Neuron (in vitro differentiated cells): ENCODE results near the gene RNASE7.

Experiments used
- H2AFZ ChIP-seq: one replicate; pipeline ENCODE4 v1.6.1; 2013; ENCODE audit warnings: low read depth, mild to moderate bottlenecking, inconsistent platforms, low read length, moderate library complexity
- H3K27me3 ChIP-seq: one replicate; pipeline ENCODE4 v1.6.1; 2013; ENCODE audit warnings: low read length; ENCODE audit not compliant: insufficient read depth
- H3K36me3 ChIP-seq: one replicate; pipeline ENCODE4 v1.6.1; 2013; ENCODE audit warnings: low read length; ENCODE audit not compliant: insufficient read depth
- H3K4me1 ChIP-seq: one replicate; pipeline ENCODE4 v1.6.1; 2013; ENCODE audit warnings: low read length; ENCODE audit not compliant: insufficient read depth
- H3K4me3 ChIP-seq: 2 replicates; pipeline ENCODE4 v1.5.1; 2013; ENCODE audit warnings: mild to moderate bottlenecking, low read length, moderate library complexity
- H3K9me3 ChIP-seq: one replicate; pipeline ENCODE4 v1.6.1; 2013; ENCODE audit warnings: low read length

The RNASE7 gene

DNA sequence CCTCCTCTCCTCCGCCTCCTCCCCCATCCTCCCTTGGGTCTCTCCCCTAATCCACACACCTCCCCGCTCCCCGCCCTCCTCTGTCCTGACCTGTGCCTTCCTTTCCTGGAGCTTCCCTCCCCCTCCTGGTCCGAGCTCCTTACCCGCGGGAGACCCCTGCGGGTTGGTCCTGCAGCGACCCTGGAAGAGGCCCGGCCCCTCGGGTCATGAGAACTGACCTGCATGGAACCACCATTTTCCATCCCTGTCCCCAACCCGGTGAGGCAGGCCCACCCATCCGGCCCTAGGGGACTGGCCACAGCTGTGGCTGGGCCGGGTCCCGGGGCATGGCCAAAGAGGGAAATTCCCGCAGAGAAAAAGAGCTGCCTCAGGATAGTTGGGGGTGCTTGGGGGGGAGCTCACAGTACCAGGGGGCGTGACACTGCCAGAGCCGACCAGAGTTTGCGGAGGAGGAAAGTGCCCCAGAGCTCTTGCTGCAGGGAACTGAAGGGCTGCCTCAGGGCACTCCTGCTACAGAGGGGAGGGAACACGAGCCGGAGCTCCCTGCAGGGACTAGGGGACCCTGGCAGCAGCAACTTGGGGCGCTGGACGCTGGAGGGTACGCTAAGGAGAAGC lies 28.6 kb downstream of the RNASE7 start:
- H3K4me1 ChIP-seq, result peaks cover 17% of the 10 kb centered on the region
- peak overlapping the region; percentile 85 for H3K4me3 ChIP-seq

DNA sequence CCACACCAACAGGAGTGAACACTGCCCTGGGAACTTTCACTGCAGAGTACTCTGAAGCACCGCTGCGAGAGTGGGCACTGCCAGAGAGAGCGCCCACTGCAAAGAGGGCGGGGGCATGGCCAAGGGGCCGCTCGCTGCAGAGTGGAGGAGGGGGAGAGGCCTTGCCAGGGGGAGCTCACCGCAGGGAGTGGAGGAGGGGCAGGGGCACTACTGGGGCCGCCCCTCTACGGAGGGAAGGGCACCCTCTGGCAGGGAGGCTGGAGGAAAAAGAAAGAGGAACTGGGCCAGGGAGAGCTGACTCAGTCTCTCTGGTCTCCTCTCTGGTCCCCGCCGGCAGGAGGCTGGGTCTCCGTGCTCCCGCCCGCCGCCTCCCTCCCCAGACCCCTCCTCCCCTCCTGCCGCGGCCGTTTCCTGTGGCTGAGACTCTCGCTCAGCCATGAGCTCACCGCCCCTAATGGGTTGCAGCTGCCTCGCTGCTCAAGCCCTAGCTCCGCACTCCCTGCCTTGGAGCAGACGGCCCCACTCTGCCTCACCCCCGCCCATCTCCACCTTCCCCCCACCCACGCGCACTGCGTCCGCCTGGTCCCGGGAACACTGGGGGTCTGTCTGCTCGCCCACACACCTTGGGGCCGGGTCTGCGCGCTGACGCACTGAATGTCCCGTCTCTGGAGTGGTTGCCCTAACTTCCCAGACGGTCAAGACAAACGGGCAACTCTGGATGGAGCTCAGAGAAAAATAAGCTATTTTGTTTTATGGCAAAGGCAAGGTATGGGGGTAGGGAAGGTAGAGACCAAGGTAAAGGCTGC lies 29.3 kb downstream of the RNASE7 start:
- Histone ChIP-seq H3K36me3 (peaks cover 39% of the 10 kb centered on the region), H3K27me3 (no peaks in the 10 kb centered on the region), H3K9me3 (no peaks in the 10 kb centered on the region), H2AFZ (no peak overlapping the region), H3K4me1 (peaks cover 17% of the 10 kb centered on the region), H3K4me3 (peak overlapping the region; percentile 85)

More for the DNA sequence above, 28.6 kb downstream of the RNASE7 start:
- Histone ChIP-seq H3K9me3 (no peaks in the 10 kb centered on the region), H2AFZ (no peak overlapping the region), H3K36me3 (peaks cover 32% of the 10 kb centered on the region), H3K27me3 (no peaks in the 10 kb centered on the region)

DNA sequence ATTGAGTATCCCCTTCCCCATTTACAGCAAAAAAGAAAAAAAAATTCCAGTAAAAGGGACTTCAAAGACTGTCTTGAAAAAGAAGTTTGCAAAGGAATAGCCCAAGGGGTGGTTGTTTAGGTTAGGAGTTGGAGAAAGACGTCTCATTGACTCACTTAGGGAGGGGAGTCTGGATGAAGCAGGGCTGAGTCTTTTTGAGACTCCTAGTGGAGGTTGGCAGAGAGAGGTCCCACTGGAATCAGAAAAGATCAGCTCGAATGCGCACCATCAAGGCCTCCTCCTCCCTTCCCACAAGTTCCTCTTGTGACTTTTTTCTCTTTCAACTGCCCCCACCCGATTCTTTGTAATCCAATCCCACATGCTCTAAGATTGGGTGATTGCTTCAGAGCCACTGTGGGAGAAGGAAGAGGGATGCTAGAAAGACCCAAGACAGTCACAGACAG lies 29.9 kb downstream of the RNASE7 start:
- Histone ChIP-seq H2AFZ (no peak overlapping the region), H3K27me3 (no peaks in the 10 kb centered on the region), H3K4me1 (peaks cover 17% of the 10 kb centered on the region), H3K4me3 (peak overlapping the region; percentile 85), H3K9me3 (no peaks in the 10 kb centered on the region), H3K36me3 (peaks cover 43% of the 10 kb centered on the region)

DNA sequence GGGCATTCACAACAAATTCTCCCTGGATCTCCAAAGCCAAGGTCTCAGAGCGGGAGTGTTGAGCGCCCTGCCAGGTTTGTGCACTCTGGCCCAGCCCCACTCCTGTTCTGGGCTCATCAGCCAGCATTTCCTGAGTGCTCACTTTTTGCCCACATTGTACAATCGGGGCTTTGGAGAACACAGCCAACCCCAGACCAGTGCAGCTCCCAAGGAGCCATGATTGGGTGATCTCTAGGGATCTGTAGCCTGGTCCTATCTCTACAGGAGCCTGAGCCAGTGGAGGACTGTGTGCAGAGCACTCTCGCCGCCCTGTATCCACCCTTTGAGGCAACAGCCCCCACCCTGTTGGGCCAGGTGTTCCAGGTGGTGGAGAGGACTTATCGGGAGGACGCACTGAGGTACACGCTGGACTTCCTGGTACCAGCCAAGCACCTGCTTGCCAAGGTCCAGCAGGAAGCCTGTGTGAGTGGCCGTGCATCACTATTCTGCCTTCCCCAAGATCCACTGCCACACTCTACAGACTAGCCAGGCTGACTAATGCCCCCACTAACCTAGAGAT lies 30.7 kb downstream of the RNASE7 start:
- Histone ChIP-seq H3K27me3 (no peaks in the 10 kb centered on the region), H3K9me3 (no peaks in the 10 kb centered on the region), H3K36me3 (peaks cover 50% of the 10 kb centered on the region), H3K4me3 (no peak overlapping the region), H3K4me1 (peaks cover 17% of the 10 kb centered on the region), H2AFZ (no peak overlapping the region)

DNA sequence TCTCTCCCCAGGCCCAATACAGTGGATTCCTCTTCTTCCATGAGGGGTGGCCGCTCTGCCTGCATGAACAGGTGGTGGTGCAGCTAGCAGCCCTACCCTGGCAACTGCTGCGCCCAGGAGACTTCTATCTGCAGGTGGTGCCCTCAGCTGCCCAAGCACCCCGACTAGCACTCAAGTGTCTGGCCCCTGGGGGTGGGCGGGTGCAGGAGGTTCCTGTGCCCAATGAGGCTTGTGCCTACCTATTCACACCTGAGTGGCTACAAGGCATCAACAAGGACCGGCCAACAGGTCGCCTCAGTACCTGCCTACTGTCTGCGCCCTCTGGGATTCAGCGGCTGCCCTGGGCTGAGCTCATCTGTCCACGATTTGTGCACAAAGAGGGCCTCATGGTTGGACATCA lies 31.8 kb downstream of the RNASE7 start:
- Histone ChIP-seq H3K36me3 (peaks cover 61% of the 10 kb centered on the region), H3K27me3 (no peaks in the 10 kb centered on the region), H3K4me1 (peaks cover 11% of the 10 kb centered on the region), H2AFZ (no peak overlapping the region), H3K9me3 (no peaks in the 10 kb centered on the region), H3K4me3 (no peak overlapping the region)

DNA sequence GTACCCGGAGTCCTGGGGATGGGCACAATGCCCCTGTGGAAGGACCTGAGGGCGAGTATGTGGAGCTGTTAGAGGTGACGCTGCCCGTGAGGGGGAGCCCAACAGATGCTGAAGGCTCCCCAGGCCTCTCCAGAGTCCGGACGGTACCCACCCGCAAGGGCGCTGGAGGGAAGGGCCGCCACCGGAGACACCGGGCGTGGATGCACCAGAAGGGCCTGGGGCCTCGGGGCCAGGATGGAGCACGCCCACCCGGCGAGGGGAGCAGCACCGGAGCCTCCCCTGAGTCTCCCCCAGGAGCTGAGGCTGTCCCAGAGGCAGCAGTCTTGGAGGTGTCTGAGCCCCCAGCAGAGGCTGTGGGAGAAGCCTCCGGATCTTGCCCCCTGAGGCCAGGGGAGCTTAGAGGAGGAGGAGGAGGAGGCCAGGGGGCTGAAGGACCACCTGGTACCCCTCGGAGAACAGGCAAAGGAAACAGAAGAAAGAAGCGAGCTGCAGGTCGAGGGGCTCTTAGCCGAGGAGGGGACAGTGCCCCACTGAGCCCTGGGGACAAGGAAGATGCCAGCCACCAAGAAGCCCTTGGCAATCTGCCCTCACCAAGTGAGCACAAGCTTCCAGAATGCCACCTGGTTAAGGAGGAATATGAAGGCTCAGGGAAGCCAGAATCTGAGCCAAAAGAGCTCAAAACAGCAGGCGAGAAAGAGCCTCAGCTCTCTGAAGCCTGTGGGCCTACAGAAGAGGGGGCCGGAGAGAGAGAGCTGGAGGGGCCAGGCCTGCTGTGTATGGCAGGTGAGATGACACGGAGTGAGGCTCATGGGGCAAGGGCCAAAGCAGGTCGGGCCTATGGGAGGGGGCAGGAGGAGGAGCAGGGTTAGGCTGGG lies 32.5 kb downstream of the RNASE7 start:
- H3K4me1 ChIP-seq, result peaks cover 10% of the 10 kb centered on the region
- peaks cover 68% of the 10 kb centered on the region for H3K36me3 ChIP-seq
- H2AFZ ChIP-seq, result no peak overlapping the region
- H3K9me3 ChIP-seq, result no peaks in the 10 kb centered on the region
- H3K27me3 ChIP-seq, result no peaks in the 10 kb centered on the region
- H3K4me3 ChIP-seq, result no peak overlapping the region

DNA sequence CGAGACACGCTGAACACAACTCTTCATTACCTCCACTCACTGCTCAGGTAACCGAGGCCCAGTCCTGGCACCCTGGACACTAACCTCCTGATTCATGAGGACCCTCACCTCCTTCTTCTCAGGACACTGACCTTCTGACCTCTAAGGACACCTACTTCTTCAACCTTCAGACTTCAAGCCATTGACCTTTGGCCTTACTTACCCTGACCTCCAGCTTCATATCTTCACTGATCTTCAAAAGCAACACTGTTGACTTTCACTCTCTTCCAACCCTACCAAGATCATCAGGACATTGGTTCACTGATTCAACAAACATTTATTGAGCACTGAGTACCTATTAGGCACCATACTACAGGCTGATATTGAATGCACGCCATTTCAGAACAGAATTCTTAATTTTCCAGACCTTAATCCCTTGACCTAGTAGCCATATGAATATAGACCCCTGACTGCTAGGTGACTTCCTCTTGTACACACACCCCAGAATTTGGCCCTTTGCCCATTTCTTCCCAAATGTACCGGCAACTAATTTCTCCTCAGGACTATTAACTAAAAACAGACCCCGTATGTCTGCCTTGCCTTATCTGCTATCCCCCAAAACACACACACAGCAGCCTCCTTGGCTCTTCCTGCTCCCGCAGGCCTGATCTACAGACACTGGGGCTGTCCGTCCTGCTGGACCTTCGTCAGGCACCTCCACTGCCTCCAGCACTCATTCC lies 33.7 kb downstream of the RNASE7 start:
- Histone ChIP-seq H2AFZ (no peak overlapping the region), H3K9me3 (no peaks in the 10 kb centered on the region), H3K4me3 (no peak overlapping the region), H3K27me3 (no peaks in the 10 kb centered on the region), H3K36me3 (peaks cover 80% of the 10 kb centered on the region), H3K4me1 (peaks cover 10% of the 10 kb centered on the region)

DNA sequence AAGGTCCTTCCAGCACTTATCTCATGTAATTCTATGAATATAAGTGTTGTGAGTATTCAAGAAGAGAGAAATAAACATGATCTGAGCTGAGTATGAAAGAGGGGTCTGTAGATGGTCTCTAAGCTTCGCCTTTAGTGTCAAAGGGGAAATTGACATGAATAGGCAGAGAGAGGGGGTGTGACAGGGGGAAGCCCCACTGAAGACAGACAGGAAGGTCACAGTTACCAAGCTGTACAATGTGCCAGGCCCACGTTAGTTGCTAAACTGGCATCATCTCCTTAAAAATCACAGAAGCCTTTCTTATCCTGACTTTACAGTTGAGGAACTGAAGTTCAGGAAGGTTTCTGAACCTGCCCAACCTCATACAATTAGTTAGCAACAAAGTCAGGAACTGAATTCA lies 35.5 kb downstream of the RNASE7 start:
- no peaks in the 10 kb centered on the region for H3K9me3 ChIP-seq
- no peak overlapping the region for H3K4me3 ChIP-seq
- no peak overlapping the region for H2AFZ ChIP-seq
- H3K4me1 ChIP-seq, result no peaks in the 10 kb centered on the region
- H3K27me3 ChIP-seq, result no peaks in the 10 kb centered on the region
- peaks cover 92% of the 10 kb centered on the region for H3K36me3 ChIP-seq

DNA sequence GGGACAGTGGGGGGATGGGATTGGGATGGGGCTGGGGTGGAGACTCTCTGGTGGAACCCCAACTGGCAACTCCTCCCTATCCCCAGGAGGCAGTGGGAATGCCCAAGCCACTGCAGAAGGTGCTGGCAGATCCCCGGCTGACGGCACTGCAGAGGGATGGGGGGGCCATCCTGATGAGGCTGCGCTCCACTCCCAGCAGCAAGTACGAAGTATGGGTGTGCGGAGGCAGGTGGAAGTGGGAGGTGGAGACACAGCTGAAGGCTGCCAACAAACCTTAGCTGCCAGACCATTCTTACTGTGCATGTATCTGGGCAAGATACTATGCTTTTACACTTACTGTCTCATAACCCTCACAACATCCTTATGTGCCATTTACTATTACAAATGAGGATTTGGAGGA lies 36.1 kb downstream of the RNASE7 start:
- no peak overlapping the region for H2AFZ ChIP-seq
- peaks cover 91% of the 10 kb centered on the region for H3K36me3 ChIP-seq
- no peak overlapping the region for H3K4me3 ChIP-seq
- no peaks in the 10 kb centered on the region for H3K9me3 ChIP-seq
- H3K27me3 ChIP-seq, result no peaks in the 10 kb centered on the region
- H3K4me1 ChIP-seq, result no peaks in the 10 kb centered on the region

DNA sequence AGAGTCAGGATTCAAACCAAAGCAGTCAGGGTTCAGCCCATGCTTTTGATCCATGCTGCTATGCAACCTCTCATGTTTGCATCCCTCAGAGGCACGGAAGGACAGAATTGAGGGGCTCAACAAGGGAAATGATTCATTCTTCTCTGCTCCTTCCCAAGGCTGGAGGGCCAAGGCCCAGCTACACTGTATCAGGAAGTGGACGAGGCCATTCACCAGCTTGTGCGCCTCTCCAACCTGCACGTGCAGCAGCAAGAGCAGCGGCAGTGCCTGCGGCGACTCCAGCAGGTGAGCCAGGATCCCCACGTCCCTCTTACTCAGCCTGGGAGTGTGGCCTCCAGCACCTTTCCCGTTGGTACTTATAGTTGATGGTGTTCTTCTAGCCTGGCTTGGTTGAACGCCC lies 36.6 kb downstream of the RNASE7 start:
- no peaks in the 10 kb centered on the region for H3K27me3 ChIP-seq
- H3K9me3 ChIP-seq, result no peaks in the 10 kb centered on the region
- H3K36me3 ChIP-seq, result peaks cover 90% of the 10 kb centered on the region
- no peak overlapping the region for H3K4me3 ChIP-seq
- H2AFZ ChIP-seq, result no peak overlapping the region
- no peaks in the 10 kb centered on the region for H3K4me1 ChIP-seq

DNA sequence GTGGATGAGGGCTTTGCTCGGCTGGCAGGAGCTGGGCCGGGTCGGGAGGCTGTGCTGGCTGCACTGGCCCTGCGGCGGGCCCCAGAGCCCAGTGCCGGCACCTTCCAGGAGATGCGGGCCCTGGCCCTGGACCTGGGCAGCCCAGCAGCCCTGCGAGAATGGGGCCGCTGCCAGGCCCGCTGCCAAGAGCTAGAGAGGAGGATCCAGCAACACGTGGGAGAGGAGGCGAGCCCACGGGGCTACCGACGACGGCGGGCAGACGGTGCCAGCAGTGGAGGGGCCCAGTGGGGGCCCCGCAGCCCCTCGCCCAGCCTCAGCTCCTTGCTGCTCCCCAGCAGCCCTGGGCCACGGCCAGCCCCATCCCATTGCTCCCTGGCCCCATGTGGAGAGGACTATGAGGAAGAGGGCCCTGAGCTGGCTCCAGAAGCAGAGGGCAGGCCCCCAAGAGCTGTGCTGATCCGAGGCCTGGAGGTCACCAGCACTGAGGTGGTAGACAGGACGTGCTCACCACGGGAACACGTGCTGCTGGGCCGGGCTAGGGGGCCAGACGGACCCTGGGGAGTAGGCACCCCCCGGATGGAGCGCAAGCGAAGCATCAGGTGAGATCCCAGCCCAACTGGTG lies 39.5 kb downstream of the RNASE7 start:
- peaks cover 92% of the 10 kb centered on the region for H3K36me3 ChIP-seq

More for the DNA sequence above, 39.5 kb downstream of the RNASE7 start:
- no peak overlapping the region for H3K4me3 ChIP-seq
- H3K4me1 ChIP-seq, result peaks cover 1% of the 10 kb centered on the region
- H2AFZ ChIP-seq, result no peak overlapping the region
- no peaks in the 10 kb centered on the region for H3K9me3 ChIP-seq
- no peaks in the 10 kb centered on the region for H3K27me3 ChIP-seq
